Activated T-helper 1 cell treated with anti-CD3 and anti-CD28 coated beads, Interleukin-12 subunit alpha, Interleukin-12 subunit beta, Interleukin-2, Interleukin-4 antibody, amounts not matched to agents 30 ng/mL and 10 ng/mL and 1 ng/mL, durations not matched to agents 14 hours and 24 hours and 36 hours (primary cell): ENCODE measurements around the gene ENTR1. TPM values are rescaled to one million over a fixed set of nuclear protein-coding genes. Genes with fewer than 3 reads are reported as not detected.

ENCODE experiments used
- DNase-seq: peaks from one replicate; pipeline ENCODE4 v3.0.0; 2021; ENCODE audit warnings: low spot score
- H3K27ac Mint-ChIP-seq: one replicate; pipeline ENCODE4 v1.8.0; 2021; ENCODE audit warnings: mild to moderate bottlenecking, mixed read lengths
- H3K27me3 Mint-ChIP-seq: one replicate; pipeline ENCODE4 v1.8.0; 2022; ENCODE audit warnings: mild to moderate bottlenecking, moderate library complexity, mixed read lengths; ENCODE audit not compliant: insufficient read depth
- H3K36me3 Mint-ChIP-seq: one replicate; pipeline ENCODE4 v1.8.0; 2021; ENCODE audit warnings: low read depth, mixed read lengths
- H3K4me1 Mint-ChIP-seq: one replicate; pipeline ENCODE4 v1.8.0; 2021; ENCODE audit warnings: low read depth, mixed read lengths
- H3K4me3 Mint-ChIP-seq: one replicate; pipeline ENCODE4 v1.8.0; 2021; ENCODE audit warnings: mild to moderate bottlenecking, moderate library complexity, mixed read lengths
- H3K9me3 Mint-ChIP-seq: one replicate; pipeline ENCODE4 v1.8.0; 2021; ENCODE audit warnings: mixed read lengths
- intact Hi-C: fragments of 100-400 bp; cut with micrococcal nuclease; formaldehyde crosslinking; loops from one replicate; pipeline ENCODE4 v1.15.1; 2024
- total RNA-seq: library from RNA; stranded (reverse); gene quantifications from 2 replicates; pipeline ENCODE4 v1.2.3, GENCODE V29; 2022

Gene ENTR1
- total RNA-seq, 1 donor from 2014 or later = 54.5 TPM

GRCh38 chr9:136444102-136444501 is 33.7 kb upstream of the ENTR1 start:
- peaks cover 35% of the 10 kb centered on the region for H3K36me3 Mint-ChIP-seq
- H3K9me3 Mint-ChIP-seq = no peaks in the 10 kb centered on the region
- no peak overlapping the region for H3K4me3 Mint-ChIP-seq
- H3K27me3 Mint-ChIP-seq = no peaks in the 10 kb centered on the region
- H3K4me1 Mint-ChIP-seq = no peaks in the 10 kb centered on the region
- DNase-seq = no peak
- intact Hi-C loops = no loop called here
- H3K27ac Mint-ChIP-seq = no peak overlapping the region

GRCh38 chr9:136443687-136444086 is 33.3 kb upstream of the ENTR1 start:
- H3K9me3 Mint-ChIP-seq = no peaks in the 10 kb centered on the region
- peaks cover 35% of the 10 kb centered on the region for H3K36me3 Mint-ChIP-seq
- H3K4me3 Mint-ChIP-seq = no peak overlapping the region
- intact Hi-C loops = no loop called here
- no peak for DNase-seq
- no peak overlapping the region for H3K27ac Mint-ChIP-seq
- H3K27me3 Mint-ChIP-seq = no peaks in the 10 kb centered on the region
- no peaks in the 10 kb centered on the region for H3K4me1 Mint-ChIP-seq

- H3K36me3 Mint-ChIP-seq = peaks cover 31% of the 10 kb centered on the region
- H3K9me3 Mint-ChIP-seq = no peaks in the 10 kb centered on the region
- no peak overlapping the region for H3K27ac Mint-ChIP-seq
- H3K4me1 Mint-ChIP-seq = peaks cover 2% of the 10 kb centered on the region
- no peaks in the 10 kb centered on the region for H3K27me3 Mint-ChIP-seq
- no peak for DNase-seq
- intact Hi-C loops = no loop called here
- no peak overlapping the region for H3K4me3 Mint-ChIP-seq
Observed at GRCh38 chr9:136443087-136443486, 32.7 kb upstream of the ENTR1 start.

- intact Hi-C loops = no loop called here
- no peak for DNase-seq
- no peaks in the 10 kb centered on the region for H3K27me3 Mint-ChIP-seq
- no peak overlapping the region for H3K4me3 Mint-ChIP-seq
- H3K36me3 Mint-ChIP-seq = peaks cover 23% of the 10 kb centered on the region
- H3K27ac Mint-ChIP-seq = no peak overlapping the region
- H3K9me3 Mint-ChIP-seq = no peaks in the 10 kb centered on the region
- H3K4me1 Mint-ChIP-seq = peaks cover 10% of the 10 kb centered on the region
Observed at GRCh38 chr9:136442265-136442664, 31.9 kb upstream of the ENTR1 start.

GRCh38 chr9:136441681-136442245 is 31.3 kb upstream of the ENTR1 start:
- DNase-seq = no peak
- Mint-ChIP-seq H3K36me3 (peaks cover 19% of the 10 kb centered on the region), H3K4me3 (no peak overlapping the region), H3K27me3 (no peaks in the 10 kb centered on the region), H3K9me3 (no peaks in the 10 kb centered on the region), H3K4me1 (peaks cover 15% of the 10 kb centered on the region), H3K27ac (peak overlapping the region; percentile 44)
- intact Hi-C loops = no loop called here

DNA sequence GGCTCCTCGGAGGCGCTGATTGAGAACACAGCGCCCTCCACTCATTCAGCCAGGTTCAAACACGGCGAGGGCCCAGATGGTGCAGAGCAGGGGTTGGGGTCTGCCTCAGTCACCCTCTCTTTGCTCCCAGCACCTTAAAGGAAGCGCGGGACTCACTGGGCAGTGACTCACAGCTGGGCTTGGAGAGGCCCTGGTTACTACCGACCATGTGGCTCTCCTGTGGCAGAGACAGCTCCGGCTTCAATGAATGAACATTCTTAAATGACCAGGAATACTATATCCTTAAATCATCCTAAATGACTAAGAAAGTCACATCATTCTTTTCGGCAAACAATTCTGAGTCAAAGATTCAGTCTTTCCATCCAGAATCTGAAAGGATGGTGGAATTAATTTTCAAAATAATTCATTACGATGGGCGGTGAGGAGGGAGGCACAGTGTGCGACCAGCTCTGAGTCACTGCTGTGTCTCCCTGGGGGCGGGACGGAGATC is 30.8 kb upstream of the ENTR1 start:
- no peak for DNase-seq
- Mint-ChIP-seq H3K9me3 (no peaks in the 10 kb centered on the region), H3K36me3 (peaks cover 15% of the 10 kb centered on the region), H3K4me1 (peaks cover 18% of the 10 kb centered on the region), H3K27ac (peak overlapping the region; percentile 44), H3K27me3 (no peaks in the 10 kb centered on the region), H3K4me3 (no peak overlapping the region)
- intact Hi-C loops = no loop called here

- peak within 1 kb of the TSS; percentile 23 for H3K27ac Mint-ChIP-seq
- intact Hi-C loops = loop anchor here (1.0 to 2.0 kb wide), 3 partner anchors 29 to 76 kb away; partner anchors contain the start of genes DNLZ, ENTR1, PMPCA and SEC16A
- no peaks in the 10 kb centered on the region for H3K9me3 Mint-ChIP-seq
Observed at GRCh38 chr9:136439481-136440408, 29.3 kb upstream of the ENTR1 start, which contains the start of gene INPP5E. TSS of gene INPP5E (minus strand) at chr9:136439845. CDS start at chr9:136439419, 426 bp downstream.

GRCh38 chr9:136438548-136439480 is 28.4 kb upstream of the ENTR1 start:
- H3K9me3 Mint-ChIP-seq = no peaks in the 10 kb centered on the region
- peak overlapping the region; percentile 88 for H3K4me3 Mint-ChIP-seq
- H3K27me3 Mint-ChIP-seq = no peaks in the 10 kb centered on the region
- H3K27ac Mint-ChIP-seq = peak overlapping the region; percentile 34
- peaks cover 13% of the 10 kb centered on the region for H3K36me3 Mint-ChIP-seq
- peaks cover 18% of the 10 kb centered on the region for H3K4me1 Mint-ChIP-seq
- DNase-seq = peak; percentile 57
- intact Hi-C loops = loop anchor here (1.0 to 2.0 kb wide), 3 partner anchors 29 to 76 kb away; partner anchors contain the start of genes DNLZ, ENTR1, PMPCA and SEC16A

More at GRCh38 chr9:136439481-136440408, 29.3 kb upstream of the ENTR1 start, which contains the start of gene INPP5E:
- DNase-seq = peak; percentile 84
- H3K36me3 Mint-ChIP-seq = peaks cover 18% of the 10 kb centered on the region
- peaks cover 18% of the 10 kb centered on the region for H3K4me1 Mint-ChIP-seq
- no peaks in the 10 kb centered on the region for H3K27me3 Mint-ChIP-seq
- H3K4me3 Mint-ChIP-seq = peak within 1 kb of the TSS; percentile 88

DNA sequence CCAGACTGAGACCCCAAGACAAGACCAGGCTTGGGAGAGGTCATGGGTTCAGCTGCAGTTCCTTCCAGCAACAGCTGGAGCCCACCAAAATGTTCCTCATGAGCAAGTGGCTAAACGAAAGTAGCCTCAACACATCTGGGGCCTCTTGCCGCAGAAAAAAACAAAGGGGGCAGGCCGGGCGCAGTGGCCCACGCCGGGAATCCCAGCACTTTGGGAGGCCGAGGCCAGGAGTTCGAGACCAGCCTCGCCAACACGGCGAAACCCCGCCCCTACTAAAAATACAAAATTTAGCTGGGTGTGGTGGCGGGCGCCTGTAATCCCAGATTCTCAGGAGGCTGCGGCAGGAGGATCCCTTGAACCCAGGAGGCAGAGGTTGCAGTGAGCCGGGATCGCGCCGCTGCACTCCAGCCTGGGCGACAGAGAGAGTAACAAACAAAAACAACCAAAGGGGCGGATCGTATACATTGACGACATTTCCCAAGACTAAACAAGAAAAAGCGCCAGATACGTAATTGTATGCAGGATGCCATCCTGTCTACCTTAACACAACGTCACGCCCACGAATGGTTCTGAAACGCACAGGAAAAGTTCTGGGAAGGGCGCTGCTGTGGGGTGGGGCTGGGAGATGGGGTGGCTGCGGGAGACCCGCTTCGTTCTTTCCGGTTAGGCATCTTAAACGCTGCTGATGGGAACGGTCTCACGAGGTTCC is 27.6 kb upstream of the ENTR1 start:
- peak overlapping the region; percentile 88 for H3K4me3 Mint-ChIP-seq
- H3K27me3 Mint-ChIP-seq = no peaks in the 10 kb centered on the region
- no peaks in the 10 kb centered on the region for H3K9me3 Mint-ChIP-seq
- intact Hi-C loops = loop anchor here (2.0 kb wide), 1 partner anchor 45 kb away; the partner anchor contains the start of gene SEC16A
- H3K27ac Mint-ChIP-seq = peak overlapping the region; percentile 34
- H3K36me3 Mint-ChIP-seq = peaks cover 11% of the 10 kb centered on the region
- no peak for DNase-seq
- peaks cover 18% of the 10 kb centered on the region for H3K4me1 Mint-ChIP-seq

- intact Hi-C loops = no loop called here
- peaks cover 6% of the 10 kb centered on the region for H3K36me3 Mint-ChIP-seq
- DNase-seq = no peak
- no peaks in the 10 kb centered on the region for H3K9me3 Mint-ChIP-seq
- no peaks in the 10 kb centered on the region for H3K27me3 Mint-ChIP-seq
- peaks cover 18% of the 10 kb centered on the region for H3K4me1 Mint-ChIP-seq
- no peak overlapping the region for H3K27ac Mint-ChIP-seq
- H3K4me3 Mint-ChIP-seq = peak overlapping the region; percentile 88
Observed at GRCh38 chr9:136437430-136437829, 27.0 kb upstream of the ENTR1 start.

GRCh38 chr9:136436055-136436634 is 25.7 kb upstream of the ENTR1 start:
- intact Hi-C loops = no loop called here
- Mint-ChIP-seq H3K27ac (no peak overlapping the region), H3K9me3 (no peaks in the 10 kb centered on the region), H3K36me3 (peaks cover 3% of the 10 kb centered on the region), H3K4me3 (peak overlapping the region; percentile 88), H3K27me3 (no peaks in the 10 kb centered on the region), H3K4me1 (peaks cover 18% of the 10 kb centered on the region)
- no peak for DNase-seq
